Measurements from ENCODE around the gene RAB8A.
A peak's percentile ranks its signal among the peaks of the same experiment; 100 is the strongest.

DNA sequence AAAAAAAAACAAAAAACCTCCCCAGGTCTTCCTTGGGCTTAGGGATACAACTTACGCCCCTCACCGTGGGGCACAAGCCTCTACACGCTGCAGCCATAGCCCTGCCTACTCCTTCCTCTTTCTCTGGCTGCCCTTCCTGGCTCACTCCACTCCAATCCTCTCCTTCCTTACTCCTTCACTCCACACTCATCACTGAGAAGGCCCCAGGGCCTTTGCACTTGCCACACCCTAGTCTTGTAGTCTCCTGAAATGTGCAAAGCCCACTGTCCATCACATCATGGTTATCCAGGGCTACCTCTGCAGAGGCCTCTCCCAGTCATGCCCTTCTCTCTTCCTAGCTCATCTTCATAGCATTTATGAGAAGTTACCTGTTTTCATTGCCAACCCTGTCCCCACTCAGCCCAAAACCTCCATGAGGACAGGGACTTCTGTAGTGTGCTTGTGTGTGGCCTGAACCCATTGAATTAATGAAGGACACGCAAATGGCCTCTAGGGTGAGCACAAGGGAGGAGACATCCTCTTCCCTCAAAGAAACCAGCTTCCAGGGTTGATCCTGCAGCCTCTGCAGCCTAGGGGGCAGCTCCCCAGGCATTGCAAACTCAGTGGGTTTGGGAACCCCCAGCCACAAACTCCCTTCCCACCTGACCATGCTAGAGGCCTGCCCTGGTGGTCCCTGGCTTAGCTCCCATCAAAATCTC is 23.9 kb downstream of the RAB8A start:
- TF ChIP-seq, protein P1, sequence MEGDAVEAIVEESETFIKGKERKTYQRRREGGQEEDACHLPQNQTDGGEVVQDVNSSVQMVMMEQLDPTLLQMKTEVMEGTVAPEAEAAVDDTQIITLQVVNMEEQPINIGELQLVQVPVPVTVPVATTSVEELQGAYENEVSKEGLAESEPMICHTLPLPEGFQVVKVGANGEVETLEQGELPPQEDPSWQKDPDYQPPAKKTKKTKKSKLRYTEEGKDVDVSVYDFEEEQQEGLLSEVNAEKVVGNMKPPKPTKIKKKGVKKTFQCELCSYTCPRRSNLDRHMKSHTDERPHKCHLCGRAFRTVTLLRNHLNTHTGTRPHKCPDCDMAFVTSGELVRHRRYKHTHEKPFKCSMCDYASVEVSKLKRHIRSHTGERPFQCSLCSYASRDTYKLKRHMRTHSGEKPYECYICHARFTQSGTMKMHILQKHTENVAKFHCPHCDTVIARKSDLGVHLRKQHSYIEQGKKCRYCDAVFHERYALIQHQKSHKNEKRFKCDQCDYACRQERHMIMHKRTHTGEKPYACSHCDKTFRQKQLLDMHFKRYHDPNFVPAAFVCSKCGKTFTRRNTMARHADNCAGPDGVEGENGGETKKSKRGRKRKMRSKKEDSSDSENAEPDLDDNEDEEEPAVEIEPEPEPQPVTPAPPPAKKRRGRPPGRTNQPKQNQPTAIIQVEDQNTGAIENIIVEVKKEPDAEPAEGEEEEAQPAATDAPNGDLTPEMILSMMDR (conservative IDR thresholded peaks at IDR 0.05; ENCODE audit: low read depth in 2 of 2): peak in 1 of 2 experiments; percentile 14; a peak in 1 of 4 replicates
- TF ChIP-seq POLR2AphosphoS5 (IDR thresholded peaks at IDR 0.05; ENCODE audit: low read depth) (no peak), EZH2 (IDR thresholded peaks at IDR 0.05; ENCODE audit: low read depth, unreplicated experiment) (no peak), EZH2phosphoT487 (IDR thresholded peaks at IDR 0.05; ENCODE audit: unreplicated experiment) (no peak), CREB1 (CRISPR knock-in tag; IDR thresholded peaks at IDR 0.05; ENCODE audit: low read depth) (no peak), NANOG (IDR thresholded peaks at IDR 0.05; ENCODE audit: borderline replicate concordance) (no peak), ZNF331 (CRISPR knock-in tag; IDR thresholded peaks at IDR 0.05; ENCODE audit: low read depth) (no peak), STAT1 (IDR thresholded peaks at IDR 0.05; ENCODE audit: unreplicated experiment) (no peak)
- TF ChIP-seq, protein P2, sequence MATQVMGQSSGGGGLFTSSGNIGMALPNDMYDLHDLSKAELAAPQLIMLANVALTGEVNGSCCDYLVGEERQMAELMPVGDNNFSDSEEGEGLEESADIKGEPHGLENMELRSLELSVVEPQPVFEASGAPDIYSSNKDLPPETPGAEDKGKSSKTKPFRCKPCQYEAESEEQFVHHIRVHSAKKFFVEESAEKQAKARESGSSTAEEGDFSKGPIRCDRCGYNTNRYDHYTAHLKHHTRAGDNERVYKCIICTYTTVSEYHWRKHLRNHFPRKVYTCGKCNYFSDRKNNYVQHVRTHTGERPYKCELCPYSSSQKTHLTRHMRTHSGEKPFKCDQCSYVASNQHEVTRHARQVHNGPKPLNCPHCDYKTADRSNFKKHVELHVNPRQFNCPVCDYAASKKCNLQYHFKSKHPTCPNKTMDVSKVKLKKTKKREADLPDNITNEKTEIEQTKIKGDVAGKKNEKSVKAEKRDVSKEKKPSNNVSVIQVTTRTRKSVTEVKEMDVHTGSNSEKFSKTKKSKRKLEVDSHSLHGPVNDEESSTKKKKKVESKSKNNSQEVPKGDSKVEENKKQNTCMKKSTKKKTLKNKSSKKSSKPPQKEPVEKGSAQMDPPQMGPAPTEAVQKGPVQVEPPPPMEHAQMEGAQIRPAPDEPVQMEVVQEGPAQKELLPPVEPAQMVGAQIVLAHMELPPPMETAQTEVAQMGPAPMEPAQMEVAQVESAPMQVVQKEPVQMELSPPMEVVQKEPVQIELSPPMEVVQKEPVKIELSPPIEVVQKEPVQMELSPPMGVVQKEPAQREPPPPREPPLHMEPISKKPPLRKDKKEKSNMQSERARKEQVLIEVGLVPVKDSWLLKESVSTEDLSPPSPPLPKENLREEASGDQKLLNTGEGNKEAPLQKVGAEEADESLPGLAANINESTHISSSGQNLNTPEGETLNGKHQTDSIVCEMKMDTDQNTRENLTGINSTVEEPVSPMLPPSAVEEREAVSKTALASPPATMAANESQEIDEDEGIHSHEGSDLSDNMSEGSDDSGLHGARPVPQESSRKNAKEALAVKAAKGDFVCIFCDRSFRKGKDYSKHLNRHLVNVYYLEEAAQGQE (IDR thresholded peaks at IDR 0.05; ENCODE audit: unreplicated experiment): no peak
- TF ChIP-seq, protein P3, sequence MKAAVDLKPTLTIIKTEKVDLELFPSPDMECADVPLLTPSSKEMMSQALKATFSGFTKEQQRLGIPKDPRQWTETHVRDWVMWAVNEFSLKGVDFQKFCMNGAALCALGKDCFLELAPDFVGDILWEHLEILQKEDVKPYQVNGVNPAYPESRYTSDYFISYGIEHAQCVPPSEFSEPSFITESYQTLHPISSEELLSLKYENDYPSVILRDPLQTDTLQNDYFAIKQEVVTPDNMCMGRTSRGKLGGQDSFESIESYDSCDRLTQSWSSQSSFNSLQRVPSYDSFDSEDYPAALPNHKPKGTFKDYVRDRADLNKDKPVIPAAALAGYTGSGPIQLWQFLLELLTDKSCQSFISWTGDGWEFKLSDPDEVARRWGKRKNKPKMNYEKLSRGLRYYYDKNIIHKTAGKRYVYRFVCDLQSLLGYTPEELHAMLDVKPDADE (IDR thresholded peaks at IDR 0.05): no peak

Measured in GM23338 (cell line).